ENCODE data around the gene ZFYVE21.

DNA sequence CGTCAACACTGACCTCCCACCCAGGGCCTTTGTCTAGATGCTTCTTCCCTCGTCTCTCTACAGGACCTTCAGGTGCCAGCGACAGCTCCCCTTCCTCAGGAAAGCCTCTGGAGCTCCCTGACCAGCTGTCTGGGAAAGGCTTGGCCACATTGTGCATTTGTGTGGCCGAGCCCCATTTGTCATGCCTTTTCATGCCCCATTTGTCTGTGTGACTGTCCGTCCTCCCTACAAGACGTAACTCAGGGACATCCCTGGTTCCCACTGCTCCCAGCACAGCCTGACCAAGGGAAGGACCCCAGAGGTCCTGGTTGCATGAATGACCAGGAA is 23.8 kb downstream of the ZFYVE21 start:
- TF ChIP-seq CTCF (IDR thresholded peaks at IDR 0.05; ENCODE audit: borderline replicate concordance, extremely low read depth, low read length, poor library complexity, severe bottlenecking) (no peak), EZH2 (IDR thresholded peaks at IDR 0.05; ENCODE audit: borderline replicate concordance, low read depth, low read length, severe bottlenecking) (no peak)
